Measurements from ENCODE around the gene TRIM33.
"Not testable (repeated sequence)": the region's sequence is repeated elsewhere in the genome, so short reads cannot be mapped to it uniquely, and the experiment has no call there.

TRIM33 gene

DNA sequence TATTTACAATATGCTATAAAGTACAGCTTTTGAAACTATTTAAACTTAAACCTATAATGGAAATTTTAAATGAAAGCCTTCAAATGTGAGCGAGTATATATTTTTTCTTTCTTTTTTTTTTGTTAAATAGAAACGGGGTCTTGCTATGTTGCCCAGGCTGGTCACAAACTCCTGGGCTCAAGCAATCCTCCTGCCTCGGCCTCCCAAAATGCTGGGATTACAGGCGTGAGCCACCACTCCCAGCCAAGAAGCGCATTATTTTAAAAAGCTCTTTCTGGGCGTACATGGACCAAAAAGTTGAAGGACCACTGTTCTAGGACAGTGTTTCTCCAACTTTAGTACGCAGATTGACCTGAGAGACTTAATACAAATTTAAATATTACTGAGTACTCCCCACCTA lies 87.5 kb downstream of the TRIM33 start:
- H3F3A ChIP-seq (ENCODE audit: control insufficient read depth, insufficient read depth), result peaks cover 3% of the 10 kb centered on the region; the same call in 1 of the 2 replicates
- no peaks in the 10 kb centered on the region for H3K79me2 ChIP-seq (ENCODE audit: control insufficient read depth, low read length)
- TF ChIP-seq EZH2phosphoT487 (IDR thresholded peaks at IDR 0.05; ENCODE audit: borderline replicate concordance, low read length), result no peak
- TF ChIP-seq, protein P1, sequence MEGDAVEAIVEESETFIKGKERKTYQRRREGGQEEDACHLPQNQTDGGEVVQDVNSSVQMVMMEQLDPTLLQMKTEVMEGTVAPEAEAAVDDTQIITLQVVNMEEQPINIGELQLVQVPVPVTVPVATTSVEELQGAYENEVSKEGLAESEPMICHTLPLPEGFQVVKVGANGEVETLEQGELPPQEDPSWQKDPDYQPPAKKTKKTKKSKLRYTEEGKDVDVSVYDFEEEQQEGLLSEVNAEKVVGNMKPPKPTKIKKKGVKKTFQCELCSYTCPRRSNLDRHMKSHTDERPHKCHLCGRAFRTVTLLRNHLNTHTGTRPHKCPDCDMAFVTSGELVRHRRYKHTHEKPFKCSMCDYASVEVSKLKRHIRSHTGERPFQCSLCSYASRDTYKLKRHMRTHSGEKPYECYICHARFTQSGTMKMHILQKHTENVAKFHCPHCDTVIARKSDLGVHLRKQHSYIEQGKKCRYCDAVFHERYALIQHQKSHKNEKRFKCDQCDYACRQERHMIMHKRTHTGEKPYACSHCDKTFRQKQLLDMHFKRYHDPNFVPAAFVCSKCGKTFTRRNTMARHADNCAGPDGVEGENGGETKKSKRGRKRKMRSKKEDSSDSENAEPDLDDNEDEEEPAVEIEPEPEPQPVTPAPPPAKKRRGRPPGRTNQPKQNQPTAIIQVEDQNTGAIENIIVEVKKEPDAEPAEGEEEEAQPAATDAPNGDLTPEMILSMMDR (IDR thresholded peaks at IDR 0.05; ENCODE audit: low read depth, low read length, poor library complexity, severe bottlenecking), result no peak
- no peak overlapping the region for H3K4me2 ChIP-seq (ENCODE audit: low read length)
- peaks cover 82% of the 10 kb centered on the region for H3K36me3 ChIP-seq (ENCODE audit: control insufficient read depth, low read length)
- H3K9me3 ChIP-seq (ENCODE audit: control insufficient read depth, insufficient read depth, low read length), result no peaks in the 10 kb centered on the region
- no peaks in the 10 kb centered on the region for H3K27me3 ChIP-seq (ENCODE audit: control insufficient read depth, low read length)
- H3K4me3 ChIP-seq (ENCODE audit: low read length), result no peak overlapping the region
- H3K9me2 ChIP-seq (replicated peaks; ENCODE audit: control insufficient read depth, low read length), result no peaks in the 10 kb centered on the region
- H3K4me1 ChIP-seq (ENCODE audit: control insufficient read depth, low read length), result no peaks in the 10 kb centered on the region
- H4K20me1 ChIP-seq (ENCODE audit: control insufficient read depth, insufficient read depth, low read depth, low read length), result no peaks in the 10 kb centered on the region
- H3K27ac ChIP-seq (ENCODE audit: low read depth, low read length), result no peak overlapping the region

DNA sequence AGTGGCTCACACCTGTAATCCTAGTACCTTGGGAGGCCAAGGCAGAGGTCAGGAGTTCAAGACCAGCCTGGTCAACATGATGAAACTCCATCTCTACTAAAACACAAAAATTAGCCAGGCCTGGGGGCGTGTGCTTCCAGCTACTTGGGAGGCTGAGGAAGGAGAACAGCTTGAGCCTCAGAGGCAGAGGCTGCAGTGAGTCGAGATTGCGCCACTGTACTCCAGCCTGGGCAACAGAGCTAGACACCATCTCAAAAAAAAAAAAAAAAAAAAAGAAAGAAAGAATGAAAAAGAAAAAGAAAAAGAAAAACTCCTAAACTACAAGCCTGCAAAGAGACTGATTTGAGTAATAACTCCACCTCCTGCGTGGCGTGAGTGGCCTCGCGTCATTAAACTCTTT lies 92.1 kb downstream of the TRIM33 start:
- not testable (repeated sequence) for H3K4me1 ChIP-seq (ENCODE audit: control insufficient read depth, low read length); H4K20me1 ChIP-seq (ENCODE audit: control insufficient read depth, insufficient read depth, low read depth, low read length); H3K4me3 ChIP-seq (ENCODE audit: low read length); H3K9me3 ChIP-seq (ENCODE audit: control insufficient read depth, insufficient read depth, low read length); H3F3A ChIP-seq (ENCODE audit: control insufficient read depth, insufficient read depth); H3K4me2 ChIP-seq (ENCODE audit: low read length); H3K9me2 ChIP-seq (replicated peaks; ENCODE audit: control insufficient read depth, low read length); H3K27me3 ChIP-seq (ENCODE audit: control insufficient read depth, low read length); H3K27ac ChIP-seq (ENCODE audit: low read depth, low read length); H3K79me2 ChIP-seq (ENCODE audit: control insufficient read depth, low read length)
- peaks cover 64% of the 10 kb centered on the region for H3K36me3 ChIP-seq (ENCODE audit: control insufficient read depth, low read length)

DNA sequence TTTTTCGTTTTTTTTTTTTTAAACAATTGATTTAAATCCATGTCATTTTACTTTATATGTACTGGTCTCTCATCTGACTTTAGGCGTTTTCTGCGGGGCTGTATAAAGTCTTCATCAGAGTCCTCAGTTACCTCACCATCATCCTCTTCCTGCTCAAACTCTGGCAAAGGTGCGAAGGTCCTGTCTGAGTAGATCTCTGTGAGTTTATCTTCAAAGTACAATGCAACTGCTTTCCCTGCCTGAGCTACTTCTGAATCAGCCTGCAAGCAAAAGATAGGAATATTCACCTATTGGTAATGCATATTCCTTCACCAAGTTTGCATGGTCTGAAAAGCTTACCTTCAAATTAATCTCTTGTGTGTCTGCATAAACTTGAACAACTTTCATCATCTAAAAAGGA lies 113.4 kb downstream of the TRIM33 start:
- Histone ChIP-seq H3K4me1 (ENCODE audit: control insufficient read depth, low read length) (no peaks in the 10 kb centered on the region), H3F3A (ENCODE audit: control insufficient read depth, insufficient read depth) (no peaks in the 10 kb centered on the region), H3K27ac (ENCODE audit: low read depth, low read length) (no peak overlapping the region), H3K79me2 (ENCODE audit: control insufficient read depth, low read length) (no peaks in the 10 kb centered on the region), H3K4me3 (ENCODE audit: low read length) (no peak overlapping the region), H3K27me3 (ENCODE audit: control insufficient read depth, low read length) (no peaks in the 10 kb centered on the region), H3K36me3 (ENCODE audit: control insufficient read depth, low read length) (peaks cover 71% of the 10 kb centered on the region), H3K4me2 (ENCODE audit: low read length) (no peak overlapping the region), H4K20me1 (ENCODE audit: control insufficient read depth, insufficient read depth, low read depth, low read length) (no peaks in the 10 kb centered on the region), H3K9me2 (replicated peaks; ENCODE audit: control insufficient read depth, low read length) (no peaks in the 10 kb centered on the region), H3K9me3 (ENCODE audit: control insufficient read depth, insufficient read depth, low read length) (no peaks in the 10 kb centered on the region)
- TF ChIP-seq, protein P1 (IDR thresholded peaks at IDR 0.05; ENCODE audit: low read depth, low read length, poor library complexity, severe bottlenecking), result no peak
- TF ChIP-seq EZH2phosphoT487 (IDR thresholded peaks at IDR 0.05; ENCODE audit: borderline replicate concordance, low read length), result no peak

DNA sequence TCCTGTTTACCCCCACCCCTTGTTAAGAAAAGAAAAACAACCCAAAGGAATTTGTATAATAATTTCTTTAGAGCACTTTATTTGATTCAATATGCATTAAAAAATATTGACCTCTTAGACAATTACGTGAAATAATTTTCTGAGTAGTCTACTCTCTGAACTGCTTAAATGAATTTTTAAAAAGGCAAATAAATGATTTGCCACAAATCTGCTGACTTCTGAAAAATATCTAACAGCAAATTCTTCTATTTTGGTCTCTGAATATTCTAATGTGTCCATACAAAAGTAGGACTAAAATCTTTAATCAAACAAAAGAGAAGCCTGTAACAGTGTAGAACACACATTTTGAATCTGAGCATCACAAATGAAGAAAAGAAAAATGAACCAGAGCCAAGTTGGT lies 115.1 kb downstream of the TRIM33 start:
- Histone ChIP-seq H3K4me3 (ENCODE audit: low read length) (no peak overlapping the region), H3K36me3 (ENCODE audit: control insufficient read depth, low read length) (peaks cover 61% of the 10 kb centered on the region)
- TF ChIP-seq EZH2phosphoT487 (IDR thresholded peaks at IDR 0.05; ENCODE audit: borderline replicate concordance, low read length), result no peak

More for the DNA sequence above, 115.1 kb downstream of the TRIM33 start:
- Histone ChIP-seq H3K4me2 (ENCODE audit: low read length) (no peak overlapping the region), H3K27ac (ENCODE audit: low read depth, low read length) (no peak overlapping the region), H3K27me3 (ENCODE audit: control insufficient read depth, low read length) (no peaks in the 10 kb centered on the region), H3K4me1 (ENCODE audit: control insufficient read depth, low read length) (no peaks in the 10 kb centered on the region), H3F3A (ENCODE audit: control insufficient read depth, insufficient read depth) (no peaks in the 10 kb centered on the region), H3K79me2 (ENCODE audit: control insufficient read depth, low read length) (no peaks in the 10 kb centered on the region), H3K9me2 (replicated peaks; ENCODE audit: control insufficient read depth, low read length) (no peaks in the 10 kb centered on the region), H3K9me3 (ENCODE audit: control insufficient read depth, insufficient read depth, low read length) (no peaks in the 10 kb centered on the region), H4K20me1 (ENCODE audit: control insufficient read depth, insufficient read depth, low read depth, low read length) (no peaks in the 10 kb centered on the region)

Measured in DOHH2 (cell line).